ENCODE data around the gene RASA3.

DNA sequence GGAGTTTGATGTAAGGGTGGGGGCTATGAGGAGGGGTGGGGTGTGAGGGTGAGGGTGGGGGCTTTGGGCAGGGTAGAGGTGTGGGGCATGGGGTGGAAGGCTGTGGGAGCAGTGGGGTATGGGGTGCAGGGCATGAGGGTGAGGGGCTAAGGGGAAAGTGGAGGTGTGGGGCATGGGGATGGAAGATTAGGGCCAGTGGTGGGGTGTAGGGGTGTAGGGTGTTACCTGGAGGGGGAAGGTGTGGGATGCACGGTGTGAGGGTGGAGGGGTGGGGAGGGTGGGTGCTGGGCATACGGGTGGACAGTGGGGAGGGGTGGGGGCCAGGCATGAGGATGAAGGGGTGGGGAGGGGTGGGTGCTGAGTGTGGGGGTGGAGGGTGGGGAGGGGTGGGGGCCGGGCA, 22.9 kb upstream of the RASA3 start:
- TF ChIP-seq, protein P1, sequence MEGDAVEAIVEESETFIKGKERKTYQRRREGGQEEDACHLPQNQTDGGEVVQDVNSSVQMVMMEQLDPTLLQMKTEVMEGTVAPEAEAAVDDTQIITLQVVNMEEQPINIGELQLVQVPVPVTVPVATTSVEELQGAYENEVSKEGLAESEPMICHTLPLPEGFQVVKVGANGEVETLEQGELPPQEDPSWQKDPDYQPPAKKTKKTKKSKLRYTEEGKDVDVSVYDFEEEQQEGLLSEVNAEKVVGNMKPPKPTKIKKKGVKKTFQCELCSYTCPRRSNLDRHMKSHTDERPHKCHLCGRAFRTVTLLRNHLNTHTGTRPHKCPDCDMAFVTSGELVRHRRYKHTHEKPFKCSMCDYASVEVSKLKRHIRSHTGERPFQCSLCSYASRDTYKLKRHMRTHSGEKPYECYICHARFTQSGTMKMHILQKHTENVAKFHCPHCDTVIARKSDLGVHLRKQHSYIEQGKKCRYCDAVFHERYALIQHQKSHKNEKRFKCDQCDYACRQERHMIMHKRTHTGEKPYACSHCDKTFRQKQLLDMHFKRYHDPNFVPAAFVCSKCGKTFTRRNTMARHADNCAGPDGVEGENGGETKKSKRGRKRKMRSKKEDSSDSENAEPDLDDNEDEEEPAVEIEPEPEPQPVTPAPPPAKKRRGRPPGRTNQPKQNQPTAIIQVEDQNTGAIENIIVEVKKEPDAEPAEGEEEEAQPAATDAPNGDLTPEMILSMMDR (IDR thresholded peaks at IDR 0.05) = no peak
- TF ChIP-seq POLR2A (IDR thresholded peaks at IDR 0.05) (no peak), EP300 (IDR thresholded peaks at IDR 0.05) (no peak)

Measured in gastroesophageal sphincter (tissue), 3 donors.